ENCODE results near the gene EPHA6. TPM values are rescaled to one million over a fixed set of nuclear protein-coding genes. Genes with fewer than 3 reads are reported as not detected.
A peak's percentile ranks its signal among the peaks of the same experiment; 100 is the strongest.

The EPHA6 gene
- total and polyA plus RNA-seq, 9 of the 15 experiments (the other 6 are each of a cell fraction or from before 2014, with no cell fraction given) = not detected

GRCh38 chr3:96966181-96966929, 152.0 kb downstream of the EPHA6 start:
- no peaks in the 10 kb centered on the region for H3K9me1 ChIP-seq (ENCODE audit: control insufficient read depth, insufficient read depth, low read length)
- ChIA-PET CTCF (ENCODE audit: low intra/inter-chr PET ratio) (no interaction called here), POLR2A (no interaction called here)
- TF ChIP-seq KLF6 (CRISPR knock-in tag; IDR thresholded peaks at IDR 0.05; ENCODE audit: borderline replicate concordance) (no peak), PATZ1 (CRISPR knock-in tag; IDR thresholded peaks at IDR 0.05; ENCODE audit: borderline replicate concordance) (no peak), MAFK (IDR thresholded peaks at IDR 0.05; ENCODE audit: low read length) (peak; percentile 50; the same call in 1 of the 2 replicates), C11orf30 (IDR thresholded peaks at IDR 0.05; ENCODE audit: low read depth) (peak; percentile 20; the same call in 1 of the 2 replicates), PURB (CRISPR knock-in tag; IDR thresholded peaks at IDR 0.05; ENCODE audit: low read depth) (no peak), TAF1 (IDR thresholded peaks at IDR 0.05; ENCODE audit: control insufficient read depth, extremely low read depth, insufficient read depth, low read length, severe bottlenecking) (no peak), MAFF (IDR thresholded peaks at IDR 0.05; ENCODE audit: low read length) (0 out of 2 replicates have a peak, but pooled peaks have one; percentile 7)
- H3K79me2 ChIP-seq (ENCODE audit: control insufficient read depth, insufficient read depth, low read length) = no peaks in the 10 kb centered on the region
- H2AFZ ChIP-seq (ENCODE audit: low read depth, low read length) = no peak overlapping the region
- no peaks in the 10 kb centered on the region for H3K36me3 ChIP-seq (ENCODE audit: control insufficient read depth, insufficient read depth, low read length)
- H3K4me3 ChIP-seq = no peak overlapping the region
- intact Hi-C loops (cut with micrococcal nuclease) (no loop called here), in situ Hi-C loops (cut with MboI) (no loop called here)
- WGBS (ENCODE audit: insufficient coverage, low coverage, missing lambda C conversion rate) = 0% methylated on average over 5 of the region's 6 CpGs
- no peaks in the 10 kb centered on the region for H3K27me3 ChIP-seq (ENCODE audit: control insufficient read depth in 2 of 2, insufficient read depth in 2 of 2, low read length in 2 of 2)
- no peak overlapping the region for H3K27ac ChIP-seq (ENCODE audit: extremely low read depth, low read depth, low read length)
- FAIRE-seq (no peak), ATAC-seq (no peak), DNase-seq (ENCODE audit: extremely low read depth in 1 of 4, low spot score in 3 of 4) (no peak)
- no peak overlapping the region for H3K9ac ChIP-seq (ENCODE audit: insufficient read depth in 1 of 2, low read depth in 2 of 2, low read length in 2 of 2)
- no peaks in the 10 kb centered on the region for H3K4me1 ChIP-seq (replicated peaks in 1 of 2; ENCODE audit: control insufficient read depth in 2 of 2, insufficient read depth in 2 of 2, low read length in 2 of 2)
- no TSS peak for BruUV-seq (replicated peaks)
- H4K20me1 ChIP-seq (replicated peaks; ENCODE audit: control insufficient read depth, insufficient read depth, low read length) = no peaks in the 10 kb centered on the region
- H3K9me3 ChIP-seq (replicated peaks; ENCODE audit: control insufficient read depth, insufficient read depth, low read depth, low read length) = no peaks in the 10 kb centered on the region
- H3K4me2 ChIP-seq (ENCODE audit: insufficient read depth, low read length) = no peak overlapping the region

Data from K562 (cell line).